Measurements from ENCODE around the gene TSNAXIP1. TPM values are rescaled to one million over a fixed set of nuclear protein-coding genes. Genes with fewer than 3 reads are reported as not detected.

The TSNAXIP1 gene
- total RNA-seq, 1 experiment from 2014 or later: 1.2 TPM

GRCh38 chr16:67763066-67763465, 43.6 kb upstream of the TSNAXIP1 start:
- Histone ChIP-seq H4K20me1 (ENCODE audit: insufficient read depth) (no peaks in the 10 kb centered on the region), H3K4me3 (replicated peaks in 1 of 2; ENCODE audit: low read depth in 1 of 2, low read length in 2 of 2) (no peak overlapping the region), H3K9me3 (ENCODE audit: control insufficient read depth in 1 of 2, insufficient read depth in 1 of 2, low read depth in 1 of 2, low read length in 2 of 2) (no peaks in the 10 kb centered on the region), H3K4me2 (ENCODE audit: low read length) (no peak overlapping the region), H3K36me3 (ENCODE audit: control insufficient read depth in 1 of 2, insufficient read depth in 2 of 2, low read length in 2 of 2) (no peaks in the 10 kb centered on the region), H3K9me2 (ENCODE audit: insufficient read depth) (no peaks in the 10 kb centered on the region), H3K27me3 (ENCODE audit: insufficient read depth, low read length) (no peaks in the 10 kb centered on the region), H2AFZ (ENCODE audit: low read depth, low read length, poor library complexity, severe bottlenecking) (no peak overlapping the region), H3K79me2 (ENCODE audit: insufficient read depth, low read length) (no peaks in the 10 kb centered on the region), H3K4me1 (ENCODE audit: control insufficient read depth in 1 of 2, insufficient read depth in 2 of 2, low read length in 2 of 2) (peaks cover 3 to 7% of the 10 kb centered on the region in 2 experiments; a peak in 2 of 4 replicates), H3K27ac (ENCODE audit: low read depth, low read length) (no peak overlapping the region), H3K9ac (ENCODE audit: low read length) (no peak overlapping the region)
- ChIA-PET POLR2A (no interaction called here), CTCF (no interaction called here), RAD21 (ENCODE audit: low non-redundant PET in 1 of 2, low total read pairs in 2 of 2, uncharacterized antibody in 2 of 2, unreplicated experiment in 2 of 2) (no interaction called here)
- ATAC-seq (no peak), DNase-seq (ENCODE audit: low read depth, low spot score) (no peak)
- intact Hi-C loops (cut with micrococcal nuclease): no loop called here
- no TSS peak for BruUV-seq (replicated peaks)
- no peak for TF ChIP-seq FOSL1 (IDR thresholded peaks at IDR 0.05; ENCODE audit: low read depth)
- no peak for TF ChIP-seq CBX3 (IDR thresholded peaks at IDR 0.05; ENCODE audit: low read depth)
- TF ChIP-seq EGR1 (IDR thresholded peaks at IDR 0.05; ENCODE audit: low read depth): no peak
- no peak for TF ChIP-seq YY1 (IDR thresholded peaks at IDR 0.05; ENCODE audit: extremely low read depth, insufficient replicate concordance, low read depth, low read length)
- TF ChIP-seq SRF (IDR thresholded peaks at IDR 0.05; ENCODE audit: low read depth): no peak
- TF ChIP-seq RAD21 (IDR thresholded peaks at IDR 0.05; ENCODE audit: low read depth): no peak

- ChIA-PET CTCF (no interaction called here), RAD21 (ENCODE audit: low non-redundant PET in 1 of 2, low total read pairs in 2 of 2, uncharacterized antibody in 2 of 2, unreplicated experiment in 2 of 2) (no interaction called here), POLR2A (no interaction called here)
- Histone ChIP-seq H3K4me2 (ENCODE audit: low read length) (no peak overlapping the region), H3K4me3 (replicated peaks in 1 of 2; ENCODE audit: low read depth in 1 of 2, low read length in 2 of 2) (no peak overlapping the region), H3K36me3 (ENCODE audit: control insufficient read depth in 1 of 2, insufficient read depth in 2 of 2, low read length in 2 of 2) (no peaks in the 10 kb centered on the region), H2AFZ (ENCODE audit: low read depth, low read length, poor library complexity, severe bottlenecking) (no peak overlapping the region), H3K9me3 (ENCODE audit: control insufficient read depth in 1 of 2, insufficient read depth in 1 of 2, low read depth in 1 of 2, low read length in 2 of 2) (no peaks in the 10 kb centered on the region), H4K20me1 (ENCODE audit: insufficient read depth) (no peaks in the 10 kb centered on the region), H3K9ac (ENCODE audit: low read length) (no peak overlapping the region), H3K79me2 (ENCODE audit: insufficient read depth, low read length) (no peaks in the 10 kb centered on the region), H3K27ac (ENCODE audit: low read depth, low read length) (no peak overlapping the region), H3K27me3 (ENCODE audit: insufficient read depth, low read length) (no peaks in the 10 kb centered on the region), H3K4me1 (ENCODE audit: control insufficient read depth in 1 of 2, insufficient read depth in 2 of 2, low read length in 2 of 2) (peaks cover 4 to 7% of the 10 kb centered on the region in 2 experiments; a peak in 2 of 4 replicates), H3K9me2 (ENCODE audit: insufficient read depth) (no peaks in the 10 kb centered on the region)
- TF ChIP-seq YY1 (IDR thresholded peaks at IDR 0.05; ENCODE audit: extremely low read depth, insufficient replicate concordance, low read depth, low read length) (no peak), ZFX (IDR thresholded peaks at IDR 0.05) (no peak), EZH2phosphoT487 (IDR thresholded peaks at IDR 0.05; ENCODE audit: borderline replicate concordance) (no peak), ATF3 (IDR thresholded peaks at IDR 0.05) (no peak), JUND (IDR thresholded peaks at IDR 0.05) (no peak), MAX (IDR thresholded peaks at IDR 0.05) (no peak), RAD21 (IDR thresholded peaks at IDR 0.05; ENCODE audit: low read depth) (no peak), POLR2A (IDR thresholded peaks at IDR 0.05; ENCODE audit: borderline replicate concordance, extremely low read depth, insufficient read depth, insufficient read length) (no peak), POLR2AphosphoS5 (IDR thresholded peaks at IDR 0.05; ENCODE audit: low read depth, low read length) (no peak), SP1 (IDR thresholded peaks at IDR 0.05; ENCODE audit: low read depth) (no peak), CTCF (IDR thresholded peaks at IDR 0.05 in 2 of 3, conservative IDR thresholded peaks at IDR 0.05 in 1 of 3; ENCODE audit: borderline replicate concordance in 1 of 3, insufficient read depth in 1 of 3, low read depth in 2 of 3, low read length in 2 of 3) (no peak), ELF1 (IDR thresholded peaks at IDR 0.05; ENCODE audit: borderline replicate concordance, low read depth) (no peak), CEBPB (IDR thresholded peaks at IDR 0.05; ENCODE audit: low read depth) (no peak), FOSL1 (IDR thresholded peaks at IDR 0.05; ENCODE audit: low read depth) (no peak), TCF7L2 (IDR thresholded peaks at IDR 0.05; ENCODE audit: borderline replicate concordance, extremely low read depth, insufficient read depth, insufficient read length) (no peak), SRF (IDR thresholded peaks at IDR 0.05; ENCODE audit: low read depth) (no peak), CBX3 (IDR thresholded peaks at IDR 0.05; ENCODE audit: low read depth) (no peak), SIN3A (IDR thresholded peaks at IDR 0.05; ENCODE audit: low read depth) (no peak)
- intact Hi-C loops (cut with micrococcal nuclease): no loop called here
- ATAC-seq: no peak
- BruUV-seq (replicated peaks): no TSS peak
- DNase-seq (ENCODE audit: low read depth, low spot score): no peak
These were observed 42.5 kb upstream of the TSNAXIP1 start for GRCh38 chr16:67764158-67764667.
